OCI-LY1 (cell line): ENCODE results near the gene SMYD2.

ENCODE experiments used
- H2AFZ ChIP-seq: fragments of 200-600 bp; sonication (generic), shearing (Covaris generic); 2 replicates; pipeline ENCODE4 v1.6.0; 2014; ENCODE audit warnings: antibody characterized with exemption, mild to moderate bottlenecking, low read length
- H3F3A ChIP-seq: fragments of 200-600 bp; sonication (generic), shearing (Covaris generic); 2 replicates; pipeline ENCODE4 v1.6.0; 2014; ENCODE audit warnings: mild to moderate bottlenecking, antibody characterized with exemption, low read length, moderate library complexity; ENCODE audit not compliant: insufficient read depth
- H3K27ac ChIP-seq: fragments of 200-600 bp; sonication (generic); 2 replicates; pipeline ENCODE4 v1.5.1; 2014; ENCODE audit warnings: low read length, mixed run types, mild to moderate bottlenecking, low read depth; ENCODE audit not compliant: poor library complexity, severe bottlenecking
- H3K27me3 ChIP-seq: fragments of 200-600 bp; sonication (generic); 2 replicates; pipeline ENCODE4 v1.6.0; 2014; ENCODE audit warnings: antibody characterized with exemption, mild to moderate bottlenecking, low read length, moderate library complexity; ENCODE audit not compliant: insufficient read depth
- H3K36me3 ChIP-seq: fragments of 200-600 bp; sonication (generic); 2 replicates; pipeline ENCODE4 v1.6.1; 2014; ENCODE audit warnings: mild to moderate bottlenecking, antibody characterized with exemption, low read length, moderate library complexity, mixed read lengths; ENCODE audit not compliant: insufficient read depth
- H3K4me1 ChIP-seq: fragments of 200-600 bp; sonication (generic); 2 replicates; pipeline ENCODE4 v1.5.1; 2014; ENCODE audit warnings: mild to moderate bottlenecking, low read length, moderate library complexity; ENCODE audit not compliant: insufficient read depth, severe bottlenecking
- H3K4me2 ChIP-seq: fragments of 200-600 bp; sonication (generic), shearing (Covaris generic); 2 replicates; pipeline ENCODE4 v1.6.1; 2014; ENCODE audit warnings: low read length
- H3K4me3 ChIP-seq: fragments of 200-600 bp; sonication (generic); 2 replicates; pipeline ENCODE4 v1.5.1; 2014; ENCODE audit warnings: low read length, low read depth, mild to moderate bottlenecking, mixed read lengths; ENCODE audit not compliant: poor library complexity, severe bottlenecking
- H3K79me2 ChIP-seq: fragments of 200-600 bp; shearing (Covaris generic); 2 replicates; pipeline ENCODE4 v1.6.1; 2016; ENCODE audit warnings: mixed run types, low read length, mixed read lengths; ENCODE audit not compliant: insufficient read depth
- H3K9ac ChIP-seq: fragments of 200-600 bp; sonication (generic), shearing (Covaris generic); 2 replicates; pipeline ENCODE4 v1.6.1; 2014; ENCODE audit warnings: mild to moderate bottlenecking, low read length, mixed read lengths
- H3K9me2 ChIP-seq: fragments of 200-600 bp; sonication (generic), shearing (Covaris generic); 2 replicates; pipeline ENCODE4 v1.6.1; 2014; ENCODE audit warnings: low read depth, mild to moderate bottlenecking, low read length, mixed read lengths
- H3K9me3 ChIP-seq: fragments of 200-600 bp; shearing (Covaris generic); 2 replicates; pipeline ENCODE4 v1.6.1; 2014; ENCODE audit warnings: low read length, mixed read lengths
- H4K20me1 ChIP-seq: fragments of 200-600 bp; sonication (generic), shearing (Covaris generic); 2 replicates; pipeline ENCODE4 v1.6.0; 2016; ENCODE audit warnings: mild to moderate bottlenecking, low read length; ENCODE audit not compliant: insufficient read depth
- EZH2 ChIP-seq: fragments of 200-600 bp; sonication (generic), shearing (Covaris generic); IDR thresholded peaks from 2 replicates; pipeline ENCODE4 v1.8.0; 2017; ENCODE audit warnings: borderline replicate concordance, mixed run types, mild to moderate bottlenecking, antibody characterized with exemption, low read length, moderate library complexity, mixed read lengths
- TF ChIP-seq, protein P1 (sequence below): fragments of 200-600 bp; sonication (generic), shearing (Covaris generic); IDR thresholded peaks from 2 replicates; pipeline ENCODE4 v1.5.1; 2017; ENCODE audit warnings: mild to moderate bottlenecking, antibody characterized with exemption, low read length, moderate library complexity, mixed read lengths

The SMYD2 gene

DNA sequence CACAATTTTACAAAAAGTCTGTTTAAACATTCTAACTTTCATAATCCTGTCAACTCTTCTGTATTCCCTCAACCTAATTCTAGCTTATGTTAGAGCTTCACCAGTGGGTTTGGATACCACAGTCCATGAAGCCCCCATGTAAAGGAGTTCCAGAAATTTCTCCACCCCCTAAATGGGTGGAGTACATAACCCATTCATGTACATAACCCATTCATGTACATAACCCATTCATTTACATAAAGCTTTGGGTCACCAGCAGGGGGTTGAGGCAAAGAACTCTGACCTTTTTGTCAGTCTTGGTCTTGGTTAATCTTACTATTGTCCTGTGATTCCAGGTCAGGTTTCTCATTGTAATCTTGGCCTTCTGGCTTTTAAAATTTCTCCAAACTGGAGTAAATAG is 61.6 kb downstream of the SMYD2 start:
- no peaks in the 10 kb centered on the region for H3K27me3 ChIP-seq
- no peaks in the 10 kb centered on the region for H3K4me1 ChIP-seq
- no peaks in the 10 kb centered on the region for H3F3A ChIP-seq
- no peaks in the 10 kb centered on the region for H3K79me2 ChIP-seq
- TF ChIP-seq, protein P1, sequence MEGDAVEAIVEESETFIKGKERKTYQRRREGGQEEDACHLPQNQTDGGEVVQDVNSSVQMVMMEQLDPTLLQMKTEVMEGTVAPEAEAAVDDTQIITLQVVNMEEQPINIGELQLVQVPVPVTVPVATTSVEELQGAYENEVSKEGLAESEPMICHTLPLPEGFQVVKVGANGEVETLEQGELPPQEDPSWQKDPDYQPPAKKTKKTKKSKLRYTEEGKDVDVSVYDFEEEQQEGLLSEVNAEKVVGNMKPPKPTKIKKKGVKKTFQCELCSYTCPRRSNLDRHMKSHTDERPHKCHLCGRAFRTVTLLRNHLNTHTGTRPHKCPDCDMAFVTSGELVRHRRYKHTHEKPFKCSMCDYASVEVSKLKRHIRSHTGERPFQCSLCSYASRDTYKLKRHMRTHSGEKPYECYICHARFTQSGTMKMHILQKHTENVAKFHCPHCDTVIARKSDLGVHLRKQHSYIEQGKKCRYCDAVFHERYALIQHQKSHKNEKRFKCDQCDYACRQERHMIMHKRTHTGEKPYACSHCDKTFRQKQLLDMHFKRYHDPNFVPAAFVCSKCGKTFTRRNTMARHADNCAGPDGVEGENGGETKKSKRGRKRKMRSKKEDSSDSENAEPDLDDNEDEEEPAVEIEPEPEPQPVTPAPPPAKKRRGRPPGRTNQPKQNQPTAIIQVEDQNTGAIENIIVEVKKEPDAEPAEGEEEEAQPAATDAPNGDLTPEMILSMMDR, result no peak
- no peak for TF ChIP-seq EZH2
- no peak overlapping the region for H3K27ac ChIP-seq
- no peaks in the 10 kb centered on the region for H4K20me1 ChIP-seq
- H3K9ac ChIP-seq, result no peak overlapping the region
- H3K4me2 ChIP-seq, result no peak overlapping the region
- peaks cover 5% of the 10 kb centered on the region for H3K9me3 ChIP-seq
- H2AFZ ChIP-seq, result no peak overlapping the region
- H3K4me3 ChIP-seq, result no peak overlapping the region
- no peaks in the 10 kb centered on the region for H3K36me3 ChIP-seq
- H3K9me2 ChIP-seq, result no peaks in the 10 kb centered on the region

DNA sequence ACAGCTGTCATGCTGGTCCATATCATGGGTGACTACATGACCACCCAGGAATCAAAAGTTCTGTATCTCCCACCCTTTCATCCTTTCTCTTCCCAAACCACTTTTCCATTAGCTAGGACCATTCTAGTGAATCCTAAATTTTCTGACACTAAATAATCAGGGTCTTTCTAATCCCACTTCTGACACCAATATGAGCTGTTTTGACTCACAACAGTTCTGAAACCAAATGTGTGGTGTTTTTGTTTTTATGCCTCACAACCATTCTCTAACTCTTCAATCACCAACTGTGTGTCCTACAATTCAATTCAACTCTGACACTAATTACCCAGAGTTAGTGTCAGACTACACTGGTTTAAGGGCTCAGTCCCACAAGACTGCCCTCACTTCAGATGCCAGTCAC is 63.9 kb downstream of the SMYD2 start:
- Histone ChIP-seq H3K9me3 (peaks cover 5% of the 10 kb centered on the region), H3K9ac (no peak overlapping the region), H3K27me3 (no peaks in the 10 kb centered on the region), H3K9me2 (no peaks in the 10 kb centered on the region), H2AFZ (no peak overlapping the region), H3K4me2 (no peak overlapping the region), H3K4me1 (no peaks in the 10 kb centered on the region), H3K36me3 (no peaks in the 10 kb centered on the region), H3K4me3 (no peak overlapping the region), H3K27ac (no peak overlapping the region), H4K20me1 (no peaks in the 10 kb centered on the region), H3F3A (no peaks in the 10 kb centered on the region), H3K79me2 (no peaks in the 10 kb centered on the region)
- TF ChIP-seq, protein P1, result no peak
- no peak for TF ChIP-seq EZH2

DNA sequence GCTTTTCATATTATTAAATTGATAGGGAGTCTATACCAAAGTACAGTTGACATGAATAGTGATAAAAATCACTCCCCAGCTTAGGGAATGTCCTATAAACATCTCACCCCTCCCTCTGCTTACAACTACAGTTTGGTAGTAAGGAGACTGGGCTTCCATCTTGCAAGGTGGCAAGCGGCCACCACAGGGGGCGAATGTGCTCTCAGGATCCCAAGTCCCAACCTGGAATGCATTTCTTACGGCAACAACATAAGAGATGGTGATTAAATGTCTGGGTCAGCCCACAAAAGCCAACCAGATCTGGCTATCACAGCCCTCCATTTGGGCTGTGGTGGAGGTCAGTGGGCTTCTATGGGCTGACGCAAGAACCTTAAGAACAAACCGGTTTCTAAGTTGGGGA is 68.0 kb downstream of the SMYD2 start:
- no peaks in the 10 kb centered on the region for H3K36me3 ChIP-seq
- H3K27me3 ChIP-seq, result no peaks in the 10 kb centered on the region
- H4K20me1 ChIP-seq, result no peaks in the 10 kb centered on the region
- no peaks in the 10 kb centered on the region for H3K79me2 ChIP-seq
- no peaks in the 10 kb centered on the region for H3K4me1 ChIP-seq
- H3K9ac ChIP-seq, result no peak overlapping the region
- H3K27ac ChIP-seq, result no peak overlapping the region
- no peak overlapping the region for H2AFZ ChIP-seq
- peaks cover 5% of the 10 kb centered on the region for H3K9me3 ChIP-seq
- H3F3A ChIP-seq, result no peaks in the 10 kb centered on the region
- no peak overlapping the region for H3K4me3 ChIP-seq
- TF ChIP-seq EZH2, result no peak
- TF ChIP-seq, protein P1, result no peak
- H3K4me2 ChIP-seq, result no peak overlapping the region
- H3K9me2 ChIP-seq, result no peaks in the 10 kb centered on the region
